GM03348 (cell line): ENCODE results near the gene SYCN.
A peak's percentile ranks its signal among the peaks of the same experiment; 100 is the strongest.

Experiments used
- DNase-seq: peaks from one replicate; pipeline ENCODE4 v3.0.0; 2012; ENCODE audit warnings: low spot score

The SYCN gene

DNA sequence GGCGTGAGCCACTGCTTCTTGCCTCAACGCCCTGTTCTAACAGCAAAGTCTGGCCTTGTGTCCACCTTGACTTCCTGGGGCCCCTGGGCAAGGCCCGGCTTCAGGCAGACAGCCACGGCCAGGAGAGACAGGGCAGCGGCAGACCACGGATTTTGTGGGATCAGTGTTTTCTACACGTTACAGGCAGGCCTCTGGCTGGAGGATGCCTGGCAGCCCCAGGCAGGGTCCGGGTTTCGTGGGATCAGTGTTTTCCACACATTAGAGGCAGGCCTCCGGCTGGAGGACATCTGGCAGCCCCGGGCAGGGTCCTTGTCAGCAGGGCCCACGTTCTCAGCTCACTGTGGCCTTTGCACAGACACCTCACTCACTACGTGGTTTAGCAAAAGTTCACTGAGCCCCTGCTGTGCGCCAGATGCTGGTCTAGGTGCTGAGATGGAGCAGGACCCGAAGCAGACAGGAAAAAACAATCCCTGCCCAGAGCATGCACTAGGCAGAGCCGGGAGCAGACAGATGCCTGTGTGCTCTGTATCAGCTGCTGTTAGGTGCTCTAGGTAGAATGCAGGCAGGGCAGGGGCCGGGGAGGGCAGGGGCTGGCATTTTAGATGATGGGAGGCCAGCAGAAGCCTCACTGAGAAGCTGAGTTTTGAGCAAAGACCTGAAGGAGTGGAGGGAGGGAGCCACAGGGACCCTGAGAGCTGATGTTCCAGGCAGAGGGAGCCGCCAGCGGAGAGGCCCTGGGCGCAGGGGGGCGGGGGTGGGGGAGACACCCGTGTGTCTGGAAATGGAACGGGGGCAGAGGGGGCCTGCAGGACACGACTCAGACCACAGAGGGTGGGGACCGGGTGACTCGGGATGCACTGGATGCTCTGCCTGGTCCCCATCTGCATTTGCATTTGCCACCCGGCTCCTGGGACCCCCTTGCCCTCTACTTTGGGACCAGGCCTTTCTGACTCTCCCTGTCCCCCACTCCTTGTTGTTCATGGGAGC, 32.3 kb downstream of the SYCN start:
- DNase-seq: no peak

DNA sequence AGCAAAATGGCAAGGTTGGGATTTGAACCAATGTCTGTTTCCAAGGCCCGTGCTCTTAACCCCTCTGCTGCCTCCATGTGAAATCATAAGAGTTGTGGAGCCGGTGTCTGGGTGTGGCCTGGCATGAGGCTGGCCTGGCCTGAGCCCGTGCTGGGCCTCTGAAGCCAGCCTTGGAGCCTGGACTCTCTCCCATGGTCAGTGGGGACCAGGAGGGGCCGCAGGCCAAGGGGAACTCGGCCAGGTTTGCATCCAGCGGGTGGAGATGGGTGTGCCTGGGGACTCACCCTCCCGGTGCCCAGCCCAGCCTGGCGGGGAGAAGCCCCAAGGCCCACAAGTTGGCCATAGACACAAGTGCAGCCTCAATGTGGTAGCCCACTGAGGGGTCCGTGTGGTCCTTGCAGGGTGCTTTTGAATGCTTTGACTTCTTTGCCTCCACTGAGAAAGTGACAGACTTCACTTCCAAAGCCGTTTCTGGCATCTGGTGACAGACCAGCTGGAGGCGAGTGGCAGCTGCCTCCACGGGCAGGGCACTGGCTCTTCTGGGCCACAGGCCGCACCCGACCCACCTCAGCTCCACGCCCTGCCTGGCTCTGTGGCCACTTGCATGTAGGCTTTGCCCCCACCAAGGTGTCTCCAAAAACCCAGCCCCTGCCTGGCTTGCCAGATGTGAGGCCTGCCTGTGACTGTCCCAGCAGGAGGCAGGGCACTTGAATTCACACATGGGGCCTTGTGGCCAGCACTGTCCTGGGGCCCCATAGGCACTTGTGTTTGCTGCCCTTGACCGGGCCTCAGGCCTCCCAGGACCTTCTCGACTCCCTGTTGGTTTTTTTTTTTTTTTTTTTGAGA, 33.5 kb downstream of the SYCN start:
- no peak for DNase-seq

DNA sequence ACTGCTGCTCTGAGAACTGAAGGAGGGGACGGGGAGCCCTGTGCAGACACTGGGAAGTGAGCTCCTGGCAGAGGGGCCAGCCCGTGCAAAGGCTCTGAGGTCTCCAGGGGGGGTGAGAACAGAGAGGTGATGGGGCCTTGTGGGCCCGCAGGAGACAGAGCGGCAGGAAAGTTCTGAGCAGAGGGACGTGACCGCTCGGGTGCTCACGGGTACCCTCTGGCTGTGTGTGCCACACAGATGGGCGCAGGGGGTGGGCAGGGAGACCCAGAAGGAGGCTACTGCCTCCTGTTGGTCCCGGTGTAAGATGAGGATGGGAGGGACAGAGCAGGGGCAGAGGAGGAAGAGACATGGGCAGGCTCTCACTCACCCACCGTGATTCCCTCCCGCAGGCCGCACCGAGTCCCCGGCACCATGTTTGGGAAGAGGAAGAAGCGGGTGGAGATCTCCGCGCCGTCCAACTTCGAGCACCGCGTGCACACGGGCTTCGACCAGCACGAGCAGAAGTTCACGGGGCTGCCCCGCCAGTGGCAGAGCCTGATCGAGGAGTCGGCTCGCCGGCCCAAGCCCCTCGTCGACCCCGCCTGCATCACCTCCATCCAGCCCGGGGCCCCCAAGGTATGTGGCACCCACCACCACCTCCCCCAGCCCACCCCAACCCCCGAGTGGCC, 34.8 kb downstream of the SYCN start:
- DNase-seq: no peak

GRCh38 chr19:39168258-39169142, 35.6 kb downstream of the SYCN start:
- no peak for DNase-seq

GRCh38 chr19:39167461-39168257, 36.4 kb downstream of the SYCN start:
- DNase-seq: no peak

GRCh38 chr19:39166571-39167391, 37.3 kb downstream of the SYCN start:
- no peak for DNase-seq

- DNase-seq: no peak
Measured at GRCh38 chr19:39165857-39166256, 38.2 kb downstream of the SYCN start.

DNA sequence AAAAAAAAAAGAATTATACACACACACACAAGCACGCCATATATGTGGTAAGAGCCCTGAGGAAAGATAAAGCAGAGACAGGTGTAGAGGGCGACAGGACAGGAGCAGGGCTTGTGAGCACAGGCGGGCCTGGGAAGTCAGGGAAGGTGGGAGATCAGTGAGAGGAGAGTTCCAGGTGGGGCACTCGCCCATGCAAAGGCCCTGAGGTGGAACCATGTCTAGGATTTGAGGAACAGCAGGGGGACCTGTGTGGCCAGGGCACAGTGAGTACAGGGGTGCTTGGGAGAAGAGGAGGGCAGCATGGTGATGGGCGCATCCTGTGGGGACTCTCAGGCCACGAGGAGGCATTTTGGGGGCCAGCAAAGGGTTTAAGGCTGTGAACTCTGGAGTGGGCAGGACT, 39.8 kb downstream of the SYCN start:
- DNase-seq: no peak

DNA sequence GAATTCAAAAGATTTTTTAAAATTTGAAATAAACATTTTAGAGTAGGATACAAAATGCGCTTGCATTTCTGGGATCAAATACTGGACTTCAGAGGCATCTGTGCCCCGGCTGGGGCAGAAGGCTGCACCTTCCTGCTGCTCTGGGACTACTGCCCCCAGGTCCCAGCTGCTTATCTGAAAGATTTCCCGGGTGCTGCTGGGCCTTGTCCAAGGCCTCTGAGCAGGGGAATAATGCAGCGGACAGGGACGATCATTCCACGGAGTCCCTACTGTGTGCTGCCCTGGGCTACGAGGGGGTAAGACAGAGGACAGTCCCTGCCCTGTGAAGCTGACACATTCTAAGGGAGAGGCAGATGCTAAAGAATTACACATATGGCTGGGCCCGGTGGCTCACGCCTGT, 40.4 kb downstream of the SYCN start:
- DNase-seq: no peak

GRCh38 chr19:39162441-39163043, 41.5 kb downstream of the SYCN start:
- no peak for DNase-seq

- no peak for DNase-seq
Measured at GRCh38 chr19:39160889-39161672, 43.0 kb downstream of the SYCN start.

- DNase-seq: peak; percentile 84
Measured at GRCh38 chr19:39160523-39160861, 43.6 kb downstream of the SYCN start.

GRCh38 chr19:39158646-39159260, 45.3 kb downstream of the SYCN start:
- DNase-seq: no peak

GRCh38 chr19:39157997-39158389, 46.1 kb downstream of the SYCN start:
- no peak for DNase-seq

DNA sequence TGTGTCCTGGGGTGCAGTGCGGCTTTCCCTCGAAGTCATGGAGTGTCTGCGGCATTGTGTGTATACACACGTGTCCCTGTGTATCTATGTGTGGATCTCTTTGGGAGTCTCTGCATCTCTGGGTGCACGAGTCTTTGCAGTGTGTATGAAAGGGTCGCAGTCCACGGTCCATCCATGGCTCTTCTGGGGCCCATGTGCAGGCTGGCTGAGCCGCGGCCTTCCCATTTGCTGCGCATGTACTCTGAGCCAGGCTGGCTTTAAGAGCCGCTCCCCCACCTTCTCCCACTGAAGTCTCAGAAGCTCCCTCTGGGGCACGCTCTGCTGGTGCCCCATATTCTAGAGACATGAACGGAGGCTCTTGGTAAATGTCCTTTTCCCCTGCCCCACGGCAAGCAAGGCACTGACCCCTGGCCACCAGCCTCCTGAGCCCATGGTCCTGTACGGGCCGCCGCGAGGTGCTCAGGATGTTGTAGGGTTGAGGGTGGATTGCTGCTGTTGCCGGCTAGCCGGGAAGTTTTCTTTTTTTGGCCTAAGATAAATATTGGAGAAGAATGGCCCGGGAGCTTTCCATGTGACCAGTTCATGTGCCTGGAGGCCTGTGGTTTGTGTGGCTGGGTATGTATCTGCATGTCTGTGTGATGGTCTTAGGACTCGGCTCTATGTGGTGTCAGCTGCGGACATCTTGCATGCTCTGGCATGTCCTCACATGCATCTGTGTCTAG, 46.6 kb downstream of the SYCN start:
- DNase-seq: no peak

GRCh38 chr19:39156326-39157230, 47.5 kb downstream of the SYCN start:
- peak; percentile 72 for DNase-seq
